K562 (cell line): Measurements from ENCODE around the gene XPR1. TPM values are rescaled to one million over a fixed set of nuclear protein-coding genes. Genes with fewer than 3 reads are reported as not detected.

Experiments
- BRF2 ChIP-seq: IDR thresholded peaks from 3 replicates; pipeline ENCODE4 v1.6.1; 2011; ENCODE audit warnings: borderline replicate concordance, mild to moderate bottlenecking; ENCODE audit not compliant: insufficient read length, insufficient read depth
- CBX1 ChIP-seq: sonication (generic); IDR thresholded peaks from 2 replicates; pipeline ENCODE4 v1.6.1; 2016; ENCODE audit warnings: antibody characterized with exemption, low read depth, mild to moderate bottlenecking
- CREB3L1 ChIP-seq: fragments of 450-650 bp; IDR thresholded peaks from 2 replicates; pipeline ENCODE4 v1.6.1; 2014; ENCODE audit warnings: low read depth, mild to moderate bottlenecking, moderate library complexity, borderline replicate concordance
- HMGN3 ChIP-seq: IDR thresholded peaks from 2 replicates; pipeline ENCODE4 v1.6.1; 2011; ENCODE audit warnings: borderline replicate concordance, low read depth, mild to moderate bottlenecking, mixed read lengths, low read length; ENCODE audit not compliant: insufficient read length; ENCODE audit errors: extremely low read depth
- HOMEZ ChIP-seq: fragments of 250-450 bp; sonication (Bioruptor Pico); IDR thresholded peaks from 2 replicates; pipeline ENCODE4 v1.4.0; 2020; ENCODE audit warnings: mild to moderate bottlenecking, moderate library complexity
- KDM2B ChIP-seq: fragments of 250-450 bp; sonication (Bioruptor Pico); IDR thresholded peaks from 2 replicates; pipeline ENCODE4 v1.8.0; 2021; ENCODE audit warnings: mild to moderate bottlenecking, moderate library complexity
- MCM7 ChIP-seq, 2 experiments: fragments of 450-650 bp; IDR thresholded peaks; 2 replicates each; pipeline ENCODE4 v1.6.1; 2016 to 2018
- NCOA6 ChIP-seq: fragments of 450-650 bp; IDR thresholded peaks from 2 replicates; pipeline ENCODE4 v1.6.1; 2017; ENCODE audit warnings: mild to moderate bottlenecking
- NCOR1 ChIP-seq: fragments of 450-650 bp; IDR thresholded peaks from 2 replicates; pipeline ENCODE4 v1.6.1; 2016; ENCODE audit warnings: mild to moderate bottlenecking, moderate library complexity
- NR2C1 ChIP-seq, 2 experiments: fragments of 450-650 bp; IDR thresholded peaks; 2 replicates each; pipeline ENCODE4 v1.6.1; 2017; ENCODE audit warnings: mild to moderate bottlenecking in 2 of 2, antibody characterized with exemption in 1 of 2, inconsistent platforms in 1 of 2, missing compliant biosample characterization in 1 of 2, missing genetic modification characterization in 1 of 2
- PCBP2 ChIP-seq: fragments of 200-400 bp; formaldehyde crosslinking; IDR thresholded peaks from 2 replicates; pipeline ENCODE4 v1.6.1; 2018; ENCODE audit warnings: low read length, low read depth, mild to moderate bottlenecking, moderate library complexity; ENCODE audit not compliant: poor library complexity, severe bottlenecking
- PHB ChIP-seq: fragments of 250-450 bp; sonication (Bioruptor Pico); IDR thresholded peaks from 2 replicates; pipeline ENCODE4 v1.5.0; 2021
- RFX5 ChIP-seq: IDR thresholded peaks from 2 replicates; pipeline ENCODE4 v1.6.1; 2011; ENCODE audit warnings: low read depth, mild to moderate bottlenecking, improper control_type of control experiment, low read length
- SOX6 ChIP-seq: fragments of 450-650 bp; IDR thresholded peaks from 2 replicates; pipeline ENCODE4 v1.6.1; 2014; ENCODE audit warnings: mild to moderate bottlenecking
- SP2 ChIP-seq: IDR thresholded peaks from 2 replicates; pipeline ENCODE4 v1.6.1; 2011; ENCODE audit warnings: mild to moderate bottlenecking, low read depth, low read length, moderate library complexity; ENCODE audit not compliant: poor library complexity, severe bottlenecking; ENCODE audit errors: extremely low read depth
- TCF3 ChIP-seq: sonication (generic); formaldehyde crosslinking; IDR thresholded peaks from 2 replicates; pipeline ENCODE4 v1.4.0; 2020; ENCODE audit warnings: mild to moderate bottlenecking, missing genetic modification reagents
- VEZF1 ChIP-seq: fragments of 200-800 bp; sonication (Bioruptor generic); IDR thresholded peaks from 2 replicates; pipeline ENCODE4 v1.6.1; 2017; ENCODE audit warnings: missing genetic modification characterization, missing compliant biosample characterization
- ZBTB8A ChIP-seq: fragments of 450-650 bp; IDR thresholded peaks from 2 replicates; pipeline ENCODE4 v1.6.1; 2018; ENCODE audit warnings: mild to moderate bottlenecking, moderate library complexity; ENCODE audit not compliant: partially characterized antibody
- ZEB2 ChIP-seq: fragments of 450-650 bp; IDR thresholded peaks from 2 replicates; pipeline ENCODE4 v1.6.1; 2016
- ZNF354B ChIP-seq: fragments of 250-450 bp; sonication (Bioruptor Pico); IDR thresholded peaks from 2 replicates; pipeline ENCODE4 v1.4.0; 2020
- ZNF586 ChIP-seq: fragments of 450-650 bp; formaldehyde crosslinking; conservative IDR thresholded peaks from 2 replicates; pipeline ENCODE4 v1.4.0; 2020; ENCODE audit warnings: mild to moderate bottlenecking, moderate library complexity
- ZNF77 ChIP-seq: fragments of 250-450 bp; sonication (Bioruptor Pico); IDR thresholded peaks from 2 replicates; pipeline ENCODE4 v1.5.0; 2020
- polyA plus RNA-seq, 8 experiments: library from polyadenylated mRNA; depleted of rRNA in 4 of 8; stranded (reverse) in 5 of 8; unstranded in 3 of 8; fragments of >200 nt; fragmentation: Nextera tagmentation in 2 of 8; fragmentation: Illumina TruSeq in 1 of 8; extraction: Ambion mirVana in 2 of 8; extraction: Trizol in 1 of 8; gene quantifications; 2 replicates each; pipeline versions ENCODE4 v1.2.1 to v1.2.3, GENCODE V29; 2011 to 2014; ENCODE audit warnings: inconsistent platforms in 1 of 8, missing spikeins in 1 of 8
- total RNA-seq, 7 experiments: library from RNA; depleted of rRNA in 6 of 7; stranded (reverse); fragments of >200 nt in 6 of 7; fragmentation: Illumina TruSeq in 2 of 7; extraction: Trizol in 2 of 7; gene quantifications; 2 replicates each; pipeline versions ENCODE4 v1.2.1 to v1.2.3, GENCODE V29; 2011 to 2021; ENCODE audit warnings: low replicate concordance in 1 of 7
- TF ChIP-seq, protein P1 (sequence below): conservative IDR thresholded peaks from 2 replicates; pipeline ENCODE4 v1.6.1; 2011; ENCODE audit warnings: low read depth, mild to moderate bottlenecking, low read length; ENCODE audit not compliant: control insufficient read depth

The XPR1 gene
- total and polyA plus RNA-seq, 9 of the 15 experiments (the other 6 are each of a cell fraction or from before 2014, with no cell fraction given): 3.0 to 66.2 (median 38.6) TPM

DNA sequence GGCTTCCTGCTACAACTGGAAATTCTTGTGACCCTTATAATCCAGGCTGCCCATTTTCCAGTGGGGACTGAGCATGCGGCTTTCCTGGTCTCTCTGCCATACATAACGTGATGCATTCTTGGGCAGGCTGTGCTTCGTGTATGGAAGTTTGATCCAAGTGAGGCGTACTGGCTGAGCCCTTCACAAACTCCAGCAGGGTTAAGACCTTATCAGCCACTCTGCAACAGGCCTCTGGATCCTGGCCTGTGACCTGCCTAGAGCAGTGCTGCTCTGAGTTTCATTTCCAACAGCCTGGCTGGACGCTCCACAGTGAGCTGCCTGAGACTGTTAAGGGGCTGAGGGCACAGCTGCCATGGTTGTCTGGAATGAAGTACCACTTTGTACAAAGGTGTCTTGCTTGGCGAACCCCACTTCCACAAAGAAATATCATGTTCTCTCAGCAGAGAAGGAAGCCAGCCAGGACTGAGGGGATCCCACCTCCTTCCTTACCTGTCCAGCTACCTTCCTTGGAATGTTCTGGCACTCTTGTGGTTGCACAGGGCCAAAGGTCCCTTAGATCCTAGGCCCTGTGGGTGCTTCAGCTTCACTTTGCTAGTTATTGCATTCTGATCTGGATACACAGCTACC lies 28.5 kb upstream of the XPR1 start (continued):
- TF ChIP-seq CREB3L1: no peak
- TF ChIP-seq PHB: no peak
- TF ChIP-seq NCOR1: peak; percentile 66; the same call in 1 of the 2 replicates
- TF ChIP-seq ZNF77 (CRISPR knock-in tag): no peak
- TF ChIP-seq SP2: no peak
- no peak for TF ChIP-seq PCBP2
- no peak for TF ChIP-seq CBX1
- TF ChIP-seq HOMEZ (CRISPR knock-in tag): no peak
- TF ChIP-seq MCM7 (IDR thresholded peaks at IDR 0.05): no peak
- TF ChIP-seq NCOA6: no peak
- no peak; the same call in 1 of the 2 replicates for TF ChIP-seq NR2C1 (IDR thresholded peaks at IDR 0.05)
- no peak for TF ChIP-seq NR2C1 (tag; IDR thresholded peaks at IDR 0.05)
- TF ChIP-seq ZBTB8A: no peak
- no peak for TF ChIP-seq RFX5
- no peak for TF ChIP-seq ZEB2
- TF ChIP-seq TCF3 (CRISPR knock-in tag): peak; percentile 84
- TF ChIP-seq, protein P1, sequence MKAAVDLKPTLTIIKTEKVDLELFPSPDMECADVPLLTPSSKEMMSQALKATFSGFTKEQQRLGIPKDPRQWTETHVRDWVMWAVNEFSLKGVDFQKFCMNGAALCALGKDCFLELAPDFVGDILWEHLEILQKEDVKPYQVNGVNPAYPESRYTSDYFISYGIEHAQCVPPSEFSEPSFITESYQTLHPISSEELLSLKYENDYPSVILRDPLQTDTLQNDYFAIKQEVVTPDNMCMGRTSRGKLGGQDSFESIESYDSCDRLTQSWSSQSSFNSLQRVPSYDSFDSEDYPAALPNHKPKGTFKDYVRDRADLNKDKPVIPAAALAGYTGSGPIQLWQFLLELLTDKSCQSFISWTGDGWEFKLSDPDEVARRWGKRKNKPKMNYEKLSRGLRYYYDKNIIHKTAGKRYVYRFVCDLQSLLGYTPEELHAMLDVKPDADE: no peak; the same call in 1 of the 2 replicates
- no peak for TF ChIP-seq VEZF1 (CRISPR knock-in tag)
- no peak for TF ChIP-seq HMGN3
- TF ChIP-seq SOX6: no peak
- TF ChIP-seq ZNF586 (CRISPR knock-in tag): no peak
- TF ChIP-seq KDM2B (CRISPR knock-in tag): no peak
- no peak for TF ChIP-seq BRF2
- no peak for TF ChIP-seq ZNF354B (CRISPR knock-in tag)
